HepG2 (cell line): ENCODE data around the gene CTCF. TPM values are rescaled to one million over a fixed set of nuclear protein-coding genes. Genes with fewer than 3 reads are reported as not detected.

Source experiments
- ATAC-seq: fragments of 200-7000 bp; cut with Tn5 transposase; 3 replicates; pipeline ENCODE4 v1.9.1; 2020; ENCODE audit warnings: mild to moderate bottlenecking, moderate library complexity
- BruUV-seq: library from RNA; stranded (reverse); fragments of 400-500 nt; replicated peaks from 2 replicates; lab custom pipeline; 2021; lab: Mats Ljungman, UMichigan
- CTCF ChIA-PET: fragments of 300-600 bp; formaldehyde crosslinking; extraction: SDS; loops from one replicate; lab custom pipeline; 2021; ENCODE audit warnings: low total read pairs, inconsistent platforms, low intra/inter-chr PET ratio; lab: Yijun Ruan, JAX
- POLR2A ChIA-PET: fragments of 350-600 bp; sonication (Branson Sonifier 250); formaldehyde crosslinking; loops from one replicate; lab custom pipeline; 2020; ENCODE audit warnings: antibody characterized with exemption, inconsistent platforms; lab: Yijun Ruan, JAX
- DNase-seq: peaks from one replicate; pipeline ENCODE4 v3.0.0-alpha.2; 2015; ENCODE audit warnings: low spot score
- FAIRE-seq: peaks from 3 replicates; lab custom pipeline; 2011; peaks lifted over from hg19 to GRCh38; lab: Jason Lieb, UNC
- H2AFZ ChIP-seq: one replicate; pipeline ENCODE4 v1.6.1; 2011; ENCODE audit warnings: low read length, inconsistent platforms
- H3K27ac ChIP-seq: fragments of 300-600 bp; 3 replicates; pipeline ENCODE4 v1.8.0; 2011; ENCODE audit warnings: mixed run types, mild to moderate bottlenecking, mixed read lengths, low read length, inconsistent platforms; ENCODE audit not compliant: insufficient read depth; ENCODE audit errors: extremely low read length
- H3K27me3 ChIP-seq, 2 experiments: fragments of 200-600 bp in 1 of 2; 2 replicates in 1 of 2; 3 replicates in 1 of 2; pipeline versions ENCODE4 v1.6.0 to v1.8.0; 2011; ENCODE audit warnings: low read length in 2 of 2, mild to moderate bottlenecking in 2 of 2, moderate library complexity in 2 of 2, inconsistent platforms in 1 of 2; ENCODE audit not compliant: insufficient read depth in 2 of 2, control insufficient read depth in 1 of 2
- H3K36me3 ChIP-seq, 2 experiments: fragments of 200-600 bp in 1 of 2; replicated peaks in 1 of 2; 2 replicates in 1 of 2; 3 replicates in 1 of 2; pipeline versions ENCODE4 v1.5.1 to v1.8.0; 2011; ENCODE audit warnings: low read length in 2 of 2, inconsistent platforms in 1 of 2; ENCODE audit not compliant: insufficient read depth in 2 of 2, control insufficient read depth in 1 of 2
- H3K4me1 ChIP-seq: 2 replicates; pipeline ENCODE4 v1.5.1; 2012; ENCODE audit warnings: low read length, inconsistent platforms; ENCODE audit not compliant: insufficient read depth
- H3K4me2 ChIP-seq: 2 replicates; pipeline ENCODE4 v1.6.0; 2011; ENCODE audit warnings: low read depth, low read length, inconsistent platforms
- H3K4me3 ChIP-seq, 3 experiments: fragments of 200-600 bp in 1 of 3; sonication (generic), shearing (Covaris generic) in 1 of 3; replicated peaks in 1 of 3; 2 replicates each; pipeline ENCODE4 v1.5.1; 2011 to 2016; ENCODE audit warnings: low read length in 3 of 3, inconsistent platforms in 2 of 3, low read depth in 2 of 3, mild to moderate bottlenecking in 2 of 3, control low read depth in 1 of 3, mixed read lengths in 1 of 3; ENCODE audit not compliant: insufficient read depth in 1 of 3
- H3K79me2 ChIP-seq: one replicate; pipeline ENCODE4 v1.6.1; 2011; ENCODE audit warnings: low read length, inconsistent platforms; ENCODE audit not compliant: insufficient read depth
- H3K9ac ChIP-seq: 2 replicates; pipeline ENCODE4 v1.6.0; 2011; ENCODE audit warnings: mild to moderate bottlenecking, low read depth, low read length, inconsistent platforms; ENCODE audit not compliant: insufficient read depth
- H3K9me3 ChIP-seq: 2 replicates; pipeline ENCODE4 v1.5.1; 2012; ENCODE audit warnings: mild to moderate bottlenecking, low read length
- H4K20me1 ChIP-seq: 2 replicates; pipeline ENCODE4 v1.6.0; 2011; ENCODE audit warnings: inconsistent platforms, mild to moderate bottlenecking, low read length, moderate library complexity; ENCODE audit not compliant: insufficient read depth
- CREB1 ChIP-seq, 2 experiments: fragments of 450-650 bp in 1 of 2; IDR thresholded peaks; 2 replicates each; pipeline ENCODE4 v1.6.1; 2016 to 2017; ENCODE audit warnings: control low read depth in 1 of 2, mild to moderate bottlenecking in 1 of 2, missing compliant biosample characterization in 1 of 2, missing genetic modification characterization in 1 of 2
- HDAC6 ChIP-seq: fragments of 200-600 bp; sonication (generic); IDR thresholded peaks from 2 replicates; pipeline ENCODE4 v1.7.0; 2017; ENCODE audit warnings: mild to moderate bottlenecking, antibody characterized with exemption, low read length, low read depth
- NAIF1 ChIP-seq: sonication (generic); formaldehyde crosslinking; IDR thresholded peaks from 2 replicates; pipeline ENCODE4 v1.5.0; 2020; ENCODE audit warnings: mild to moderate bottlenecking, missing genetic modification reagents, borderline replicate concordance
- SKI ChIP-seq: fragments of 450-650 bp; IDR thresholded peaks from one replicate; pipeline ENCODE4 v1.6.1; 2018; ENCODE audit warnings: mild to moderate bottlenecking; ENCODE audit not compliant: partially characterized antibody
- ZBTB7A ChIP-seq: sonication (generic); formaldehyde crosslinking; IDR thresholded peaks from 2 replicates; pipeline ENCODE4 v1.8.0; 2022; ENCODE audit warnings: mild to moderate bottlenecking, missing genetic modification reagents
- ZKSCAN5 ChIP-seq: sonication (generic); formaldehyde crosslinking; IDR thresholded peaks from 2 replicates; pipeline ENCODE4 v1.5.1; 2020; ENCODE audit warnings: mild to moderate bottlenecking, missing genetic modification reagents
- ZNF124 ChIP-seq: sonication (generic); formaldehyde crosslinking; IDR thresholded peaks from 2 replicates; pipeline ENCODE4 v1.4.0; 2020; ENCODE audit warnings: missing genetic modification reagents
- ZNF569 ChIP-seq: sonication (generic); formaldehyde crosslinking; IDR thresholded peaks from 2 replicates; pipeline ENCODE4 v1.5.0; 2020; ENCODE audit warnings: mild to moderate bottlenecking, missing genetic modification reagents, moderate library complexity, borderline replicate concordance
- WGBS: methylation state at CpG from one replicate; pipeline ENCODE4 v1.1.6; 2017; ENCODE audit warnings: low lambda C conversion rate; 5-methylcytosine and 5-hydroxymethylcytosine counted together
- in situ Hi-C: cut with HindIII; loops from 2 replicates; pipeline ENCODE4 v1.10.0; 2017; ENCODE audit warnings: low pct_unique_long_range_greater_than_20kb; ENCODE audit not compliant: extremely low pct_ligation_motif_present
- intact Hi-C: fragments of 100-400 bp; cut with micrococcal nuclease; formaldehyde crosslinking; loops from one replicate; pipeline ENCODE4 v1.10.0; 2022; ENCODE audit not compliant: unreplicated experiment
- polyA plus RNA-seq, 8 experiments: library from polyadenylated mRNA; depleted of rRNA in 3 of 8; stranded (reverse) in 7 of 8; unstranded in 1 of 8; fragments of >200 nt; fragmentation: Illumina TruSeq in 4 of 8; extraction: Trizol in 4 of 8; gene quantifications; 2 replicates each; pipeline versions ENCODE4 v1.2.1 to v1.2.3, GENCODE V29; 2011 to 2016; ENCODE audit warnings: low read depth in 4 of 8, missing spikeins in 1 of 8, mixed read lengths in 1 of 8; ENCODE audit not compliant: insufficient read depth in 1 of 8
- total RNA-seq, 5 experiments: library from RNA; depleted of rRNA; stranded (reverse); fragments of >200 nt; fragmentation: Illumina TruSeq; extraction: Trizol; gene quantifications; 2 replicates each; pipeline ENCODE4 v1.2.3, GENCODE V29; 2016; ENCODE audit warnings: low read depth in 1 of 5
- TF ChIP-seq, protein P1 (sequence below): sonication (generic); formaldehyde crosslinking; IDR thresholded peaks from 2 replicates; pipeline ENCODE4 v1.5.0; 2020; ENCODE audit warnings: mild to moderate bottlenecking, missing genetic modification reagents
- TF ChIP-seq, protein P2 (sequence below): sonication (generic); formaldehyde crosslinking; IDR thresholded peaks from 2 replicates; pipeline ENCODE4 v1.4.0; 2020; ENCODE audit warnings: missing genetic modification reagents, borderline replicate concordance

CTCF gene
- total and polyA plus RNA-seq, 2 of the 13 experiments (the other 11 are each of a cell fraction or from before 2014, with no cell fraction given): 19.5 to 37.5 TPM

DNA sequence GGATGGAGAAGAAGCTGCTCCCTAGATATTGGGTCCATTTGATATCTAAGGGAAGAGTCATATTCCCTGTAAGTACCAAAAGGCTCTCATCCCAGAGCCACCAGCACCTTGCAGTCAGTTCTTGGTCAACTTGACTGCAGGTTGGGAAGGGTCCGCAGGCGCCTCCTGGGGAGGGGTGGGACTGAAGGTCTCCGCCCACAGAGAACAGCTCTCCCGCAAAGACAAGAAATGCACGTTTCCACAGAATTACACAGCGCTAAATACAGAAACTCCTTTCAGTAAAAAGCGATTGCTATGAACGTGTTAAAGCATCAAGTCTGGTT is 864 bp upstream of the CTCF start:
- in situ Hi-C loops: no loop called here
- peak overlapping the region; percentile 91 for H3K4me2 ChIP-seq
- intact Hi-C loops: loop anchor here (5.0 kb wide), 1 partner anchor 81 kb away; no protein-coding TSS in a partner anchor
- 0% methylated on average over 8 of the region's 8 CpGs for WGBS
- FAIRE-seq (peak; percentile 23), ATAC-seq (peak; percentile 1; the same call in 2 of the 3 replicates), DNase-seq (no peak)
- H3K79me2 ChIP-seq: peaks cover 39% of the 10 kb centered on the region
- H3K27ac ChIP-seq: peak overlapping the region; percentile 99
- CTCF ChIA-PET: interaction anchor here (3.0 to 3.6 kb wide), 2 partner anchors 14 to 40 kb away, joined by 14 to 33 read pairs; no protein-coding TSS in a partner anchor
- POLR2A ChIA-PET: interaction anchor here (0.7 to 3.4 kb wide), 16 partner anchors 8 to 448 kb away, joined by 3 to 28 read pairs (median 4); partner anchors contain the start of genes ACD, C16orf86, ENKD1 and RIPOR1
- H2AFZ ChIP-seq: peak overlapping the region; percentile 16
- H3K4me1 ChIP-seq: peaks cover 35% of the 10 kb centered on the region
- no peaks in the 10 kb centered on the region; the same call in 1 of the 2 replicates for H4K20me1 ChIP-seq
- H3K4me3 ChIP-seq: peak overlapping the region; percentile 65 to 99 (median 95)
- BruUV-seq: no TSS peak
- H3K9me3 ChIP-seq: no peaks in the 10 kb centered on the region
- H3K36me3 ChIP-seq: no peaks in the 10 kb centered on the region
- TF ChIP-seq, protein P1, sequence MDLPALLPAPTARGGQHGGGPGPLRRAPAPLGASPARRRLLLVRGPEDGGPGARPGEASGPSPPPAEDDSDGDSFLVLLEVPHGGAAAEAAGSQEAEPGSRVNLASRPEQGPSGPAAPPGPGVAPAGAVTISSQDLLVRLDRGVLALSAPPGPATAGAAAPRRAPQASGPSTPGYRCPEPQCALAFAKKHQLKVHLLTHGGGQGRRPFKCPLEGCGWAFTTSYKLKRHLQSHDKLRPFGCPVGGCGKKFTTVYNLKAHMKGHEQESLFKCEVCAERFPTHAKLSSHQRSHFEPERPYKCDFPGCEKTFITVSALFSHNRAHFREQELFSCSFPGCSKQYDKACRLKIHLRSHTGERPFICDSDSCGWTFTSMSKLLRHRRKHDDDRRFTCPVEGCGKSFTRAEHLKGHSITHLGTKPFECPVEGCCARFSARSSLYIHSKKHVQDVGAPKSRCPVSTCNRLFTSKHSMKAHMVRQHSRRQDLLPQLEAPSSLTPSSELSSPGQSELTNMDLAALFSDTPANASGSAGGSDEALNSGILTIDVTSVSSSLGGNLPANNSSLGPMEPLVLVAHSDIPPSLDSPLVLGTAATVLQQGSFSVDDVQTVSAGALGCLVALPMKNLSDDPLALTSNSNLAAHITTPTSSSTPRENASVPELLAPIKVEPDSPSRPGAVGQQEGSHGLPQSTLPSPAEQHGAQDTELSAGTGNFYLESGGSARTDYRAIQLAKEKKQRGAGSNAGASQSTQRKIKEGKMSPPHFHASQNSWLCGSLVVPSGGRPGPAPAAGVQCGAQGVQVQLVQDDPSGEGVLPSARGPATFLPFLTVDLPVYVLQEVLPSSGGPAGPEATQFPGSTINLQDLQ (CRISPR knock-in tag): 0 out of 2 replicates have a peak, but pooled peaks have one; percentile 0
- TF ChIP-seq, protein P2, sequence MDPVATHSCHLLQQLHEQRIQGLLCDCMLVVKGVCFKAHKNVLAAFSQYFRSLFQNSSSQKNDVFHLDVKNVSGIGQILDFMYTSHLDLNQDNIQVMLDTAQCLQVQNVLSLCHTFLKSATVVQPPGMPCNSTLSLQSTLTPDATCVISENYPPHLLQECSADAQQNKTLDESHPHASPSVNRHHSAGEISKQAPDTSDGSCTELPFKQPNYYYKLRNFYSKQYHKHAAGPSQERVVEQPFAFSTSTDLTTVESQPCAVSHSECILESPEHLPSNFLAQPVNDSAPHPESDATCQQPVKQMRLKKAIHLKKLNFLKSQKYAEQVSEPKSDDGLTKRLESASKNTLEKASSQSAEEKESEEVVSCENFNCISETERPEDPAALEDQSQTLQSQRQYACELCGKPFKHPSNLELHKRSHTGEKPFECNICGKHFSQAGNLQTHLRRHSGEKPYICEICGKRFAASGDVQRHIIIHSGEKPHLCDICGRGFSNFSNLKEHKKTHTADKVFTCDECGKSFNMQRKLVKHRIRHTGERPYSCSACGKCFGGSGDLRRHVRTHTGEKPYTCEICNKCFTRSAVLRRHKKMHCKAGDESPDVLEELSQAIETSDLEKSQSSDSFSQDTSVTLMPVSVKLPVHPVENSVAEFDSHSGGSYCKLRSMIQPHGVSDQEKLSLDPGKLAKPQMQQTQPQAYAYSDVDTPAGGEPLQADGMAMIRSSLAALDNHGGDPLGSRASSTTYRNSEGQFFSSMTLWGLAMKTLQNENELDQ (CRISPR knock-in tag): peak; percentile 51; the same call in 1 of the 2 replicates
- no peak for TF ChIP-seq SKI
- TF ChIP-seq CREB1 (IDR thresholded peaks at IDR 0.05): no peak
- TF ChIP-seq CREB1 (CRISPR knock-in tag; IDR thresholded peaks at IDR 0.05): 0 out of 2 replicates have a peak, but pooled peaks have one; percentile 13
- TF ChIP-seq ZNF124 (CRISPR knock-in tag): no peak
- TF ChIP-seq NAIF1: 0 out of 2 replicates have a peak, but pooled peaks have one; percentile 47
- peak; percentile 66 for TF ChIP-seq ZBTB7A (CRISPR knock-in tag)
- TF ChIP-seq ZNF569 (CRISPR knock-in tag): 0 out of 2 replicates have a peak, but pooled peaks have one; percentile 35
- TF ChIP-seq ZKSCAN5: 0 out of 2 replicates have a peak, but pooled peaks have one; percentile 29
- no peak for TF ChIP-seq HDAC6
- peak overlapping the region; percentile 100 for H3K9ac ChIP-seq
- H3K27me3 ChIP-seq: no peaks in the 10 kb centered on the region; a peak in 1 of 5 replicates
